Parathyroid adenoma (tissue), 2 donors: ENCODE results near the gene PLA2G10.

Experiments used
- H2AFZ ChIP-seq: fragments of 300-600 bp; sonication (generic); one replicate; pipeline ENCODE4 v1.7.0; 2017; ENCODE audit warnings: antibody characterized with exemption, mild to moderate bottlenecking
- H3K27ac ChIP-seq: fragments of 300-600 bp; sonication (generic); one replicate; pipeline ENCODE4 v1.7.0; 2017
- H3K27me3 ChIP-seq: fragments of 300-600 bp; sonication (generic); one replicate; pipeline ENCODE4 v1.7.0; 2017; ENCODE audit warnings: low read length; ENCODE audit not compliant: control insufficient read depth, insufficient read depth
- H3K36me3 ChIP-seq: fragments of 300-600 bp; sonication (generic); one replicate; pipeline ENCODE4 v1.7.0; 2017; ENCODE audit warnings: low read length; ENCODE audit not compliant: control insufficient read depth, insufficient read depth
- H3K4me1 ChIP-seq: fragments of 300-600 bp; sonication (generic); one replicate; pipeline ENCODE4 v1.7.0; 2017; ENCODE audit warnings: control low read depth
- H3K4me2 ChIP-seq: fragments of 300-600 bp; sonication (generic); one replicate; pipeline ENCODE4 v1.7.0; 2017; ENCODE audit warnings: low read length
- H3K4me3 ChIP-seq: fragments of 300-600 bp; sonication (generic); one replicate; pipeline ENCODE4 v1.7.0; 2017; ENCODE audit warnings: low read depth, low read length
- H3K79me2 ChIP-seq: fragments of 300-600 bp; sonication (generic); one replicate; pipeline ENCODE4 v1.7.0; 2017; ENCODE audit warnings: control low read depth
- H3K9ac ChIP-seq: fragments of 300-600 bp; sonication (generic); one replicate; pipeline ENCODE4 v1.7.0; 2017; ENCODE audit warnings: mild to moderate bottlenecking
- H3K9me3 ChIP-seq: fragments of 300-600 bp; sonication (generic); one replicate; pipeline ENCODE4 v1.7.0; 2017; ENCODE audit warnings: low read length; ENCODE audit not compliant: control insufficient read depth
- TF ChIP-seq, protein P1 (sequence below): fragments of 300-600 bp; sonication (generic); IDR thresholded peaks from one replicate; pipeline ENCODE4 v1.7.0; 2017; ENCODE audit warnings: antibody characterized with exemption, mild to moderate bottlenecking
- donor health status: primary hyperparathyroidism.

The PLA2G10 gene

DNA sequence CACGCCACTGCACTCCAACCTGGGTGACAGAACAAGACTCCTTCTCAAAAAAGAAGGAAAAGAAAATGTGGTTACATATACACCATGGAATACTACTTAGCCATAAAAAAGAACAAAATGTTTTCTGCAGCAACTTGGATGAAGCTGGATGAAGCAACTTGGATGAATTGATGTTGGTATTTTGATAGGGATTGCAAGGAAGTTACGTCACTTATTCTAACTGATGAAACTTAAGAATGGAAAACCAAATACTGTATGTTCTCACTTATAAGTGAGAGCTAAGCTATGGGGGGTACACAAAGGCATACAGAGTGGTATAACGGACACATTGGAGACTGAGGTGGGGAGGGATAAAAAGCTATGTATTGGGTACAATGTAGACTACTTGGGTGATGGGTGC is 17.5 kb downstream of the PLA2G10 start:
- H3K27ac ChIP-seq: no peak overlapping the region
- no peak overlapping the region for H2AFZ ChIP-seq
- H3K4me1 ChIP-seq: no peaks in the 10 kb centered on the region
- TF ChIP-seq, protein P1, sequence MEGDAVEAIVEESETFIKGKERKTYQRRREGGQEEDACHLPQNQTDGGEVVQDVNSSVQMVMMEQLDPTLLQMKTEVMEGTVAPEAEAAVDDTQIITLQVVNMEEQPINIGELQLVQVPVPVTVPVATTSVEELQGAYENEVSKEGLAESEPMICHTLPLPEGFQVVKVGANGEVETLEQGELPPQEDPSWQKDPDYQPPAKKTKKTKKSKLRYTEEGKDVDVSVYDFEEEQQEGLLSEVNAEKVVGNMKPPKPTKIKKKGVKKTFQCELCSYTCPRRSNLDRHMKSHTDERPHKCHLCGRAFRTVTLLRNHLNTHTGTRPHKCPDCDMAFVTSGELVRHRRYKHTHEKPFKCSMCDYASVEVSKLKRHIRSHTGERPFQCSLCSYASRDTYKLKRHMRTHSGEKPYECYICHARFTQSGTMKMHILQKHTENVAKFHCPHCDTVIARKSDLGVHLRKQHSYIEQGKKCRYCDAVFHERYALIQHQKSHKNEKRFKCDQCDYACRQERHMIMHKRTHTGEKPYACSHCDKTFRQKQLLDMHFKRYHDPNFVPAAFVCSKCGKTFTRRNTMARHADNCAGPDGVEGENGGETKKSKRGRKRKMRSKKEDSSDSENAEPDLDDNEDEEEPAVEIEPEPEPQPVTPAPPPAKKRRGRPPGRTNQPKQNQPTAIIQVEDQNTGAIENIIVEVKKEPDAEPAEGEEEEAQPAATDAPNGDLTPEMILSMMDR: no peak
- H3K79me2 ChIP-seq: no peaks in the 10 kb centered on the region
- no peaks in the 10 kb centered on the region for H3K36me3 ChIP-seq
- no peaks in the 10 kb centered on the region for H3K27me3 ChIP-seq
- H3K4me3 ChIP-seq: no peak overlapping the region
- no peak overlapping the region for H3K4me2 ChIP-seq
- H3K9ac ChIP-seq: no peak overlapping the region
- H3K9me3 ChIP-seq: no peaks in the 10 kb centered on the region

DNA sequence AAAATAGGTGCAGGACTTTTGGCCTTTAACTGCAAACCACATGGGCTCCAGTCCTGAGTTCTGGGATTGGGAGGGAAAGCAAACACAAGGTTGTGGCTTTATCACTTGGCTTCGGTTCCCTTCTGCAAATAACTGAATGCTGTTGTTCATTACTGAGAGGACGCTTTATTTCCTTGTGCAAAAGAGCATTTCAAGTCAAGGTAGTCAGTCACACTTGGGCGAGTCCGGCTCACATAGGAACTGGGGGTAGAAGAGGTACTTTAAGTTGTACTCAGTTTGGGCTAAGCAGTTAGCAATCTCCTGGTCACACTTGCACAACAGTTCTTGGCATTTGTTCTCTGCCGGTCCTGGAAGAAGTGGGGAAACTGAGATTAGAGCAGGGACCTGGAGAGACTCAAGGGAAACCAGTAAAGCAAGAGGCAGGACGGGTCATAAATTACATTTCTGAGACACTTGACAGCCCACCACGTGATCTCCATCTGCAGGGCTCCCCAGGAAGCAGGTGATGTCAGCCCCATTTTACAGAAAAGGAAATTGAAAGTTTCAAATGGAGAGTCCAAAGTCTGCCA is 21.6 kb downstream of the PLA2G10 start:
- Histone ChIP-seq H3K4me2 (no peak overlapping the region), H3K9ac (no peak overlapping the region), H3K36me3 (no peaks in the 10 kb centered on the region), H3K4me3 (no peak overlapping the region), H2AFZ (no peak overlapping the region), H3K79me2 (no peaks in the 10 kb centered on the region), H3K9me3 (no peaks in the 10 kb centered on the region), H3K27me3 (no peaks in the 10 kb centered on the region), H3K4me1 (no peaks in the 10 kb centered on the region), H3K27ac (no peak overlapping the region)
- TF ChIP-seq, protein P1: no peak

DNA sequence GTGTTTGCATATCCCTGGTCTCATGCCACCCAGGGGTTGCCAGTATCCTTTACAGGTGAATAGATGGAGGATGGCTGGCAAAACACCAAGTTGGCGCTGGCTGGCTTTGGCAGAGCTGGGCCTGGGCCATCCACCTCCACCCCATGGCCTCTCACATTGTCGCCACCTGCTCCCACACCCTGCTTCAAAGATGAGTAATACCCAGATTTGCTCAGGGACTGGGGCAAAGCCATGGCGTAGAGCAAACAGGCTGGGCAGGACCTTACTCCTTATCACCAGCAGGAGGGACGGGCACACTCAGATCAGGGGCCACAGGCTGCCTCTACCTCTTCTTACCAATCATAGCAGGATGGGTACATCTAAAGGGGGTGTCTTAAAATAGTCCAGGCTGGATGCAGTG is 24.3 kb downstream of the PLA2G10 start:
- H3K4me3 ChIP-seq: no peak overlapping the region
- H2AFZ ChIP-seq: no peak overlapping the region
- H3K27me3 ChIP-seq: no peaks in the 10 kb centered on the region
- no peak overlapping the region for H3K9ac ChIP-seq
- no peaks in the 10 kb centered on the region for H3K36me3 ChIP-seq
- H3K4me1 ChIP-seq: no peaks in the 10 kb centered on the region
- H3K27ac ChIP-seq: no peak overlapping the region
- H3K9me3 ChIP-seq: no peaks in the 10 kb centered on the region
- TF ChIP-seq, protein P1: no peak
- no peak overlapping the region for H3K4me2 ChIP-seq
- no peaks in the 10 kb centered on the region for H3K79me2 ChIP-seq

DNA sequence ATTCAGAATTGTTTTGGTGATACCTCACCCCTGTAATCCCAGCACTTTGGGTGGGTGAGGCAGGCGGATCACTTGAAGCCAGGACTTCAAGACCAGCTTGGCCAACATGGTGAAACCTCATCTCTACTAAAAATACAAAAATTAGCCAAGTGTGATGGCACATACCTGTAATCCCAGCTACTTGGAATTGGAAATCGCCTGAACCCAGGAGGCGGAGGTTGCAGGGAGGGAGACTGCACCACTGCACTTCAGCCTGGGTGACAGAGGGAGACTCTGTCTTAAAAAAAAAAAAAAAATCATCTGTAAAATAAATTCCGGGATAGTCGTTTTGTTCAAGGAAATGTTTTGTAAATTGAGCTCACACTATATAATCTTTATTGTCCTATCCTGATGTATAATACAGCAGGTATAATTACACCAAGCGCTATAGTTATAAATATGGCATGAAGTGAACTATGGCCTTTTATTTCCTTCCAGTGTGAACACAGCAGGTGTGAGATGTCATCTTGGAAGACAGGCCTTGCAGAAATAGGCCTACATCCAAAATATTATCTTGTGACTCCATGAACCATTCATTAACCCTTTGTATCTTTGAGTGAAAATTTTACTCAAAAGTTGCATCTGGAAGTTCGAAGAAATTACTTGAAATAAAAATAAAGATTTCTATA is 25.4 kb downstream of the PLA2G10 start:
- H3K27ac ChIP-seq: no peak overlapping the region
- H3K79me2 ChIP-seq: no peaks in the 10 kb centered on the region
- no peak overlapping the region for H3K9ac ChIP-seq
- no peak overlapping the region for H3K4me2 ChIP-seq
- H3K27me3 ChIP-seq: no peaks in the 10 kb centered on the region
- H3K9me3 ChIP-seq: no peaks in the 10 kb centered on the region
- H2AFZ ChIP-seq: no peak overlapping the region
- TF ChIP-seq, protein P1: no peak
- no peak overlapping the region for H3K4me3 ChIP-seq
- H3K36me3 ChIP-seq: no peaks in the 10 kb centered on the region
- H3K4me1 ChIP-seq: no peaks in the 10 kb centered on the region
